Measurements from ENCODE around the gene BRD4. TPM values are rescaled to one million over a fixed set of nuclear protein-coding genes. Genes with fewer than 3 reads are reported as not detected.
"Not testable (repeated sequence)": the region's sequence is repeated elsewhere in the genome, so short reads cannot be mapped to it uniquely, and the experiment has no call there.

BRD4 gene
- total RNA-seq, 2 experiments from 2014 or later = 110 to 113 TPM

GRCh38 chr19:15335992-15336391 lies 3.7 kb upstream of the BRD4 start:
- H3K27ac Mint-ChIP-seq, H3K4me3 Mint-ChIP-seq, H3K4me1 Mint-ChIP-seq, H3K27me3 Mint-ChIP-seq, DNase-seq, H3K9me3 Mint-ChIP-seq: not testable (repeated sequence)
- peaks cover 11% of the 10 kb centered on the region for H3K36me3 Mint-ChIP-seq

- Mint-ChIP-seq H3K27me3 (no peaks in the 10 kb centered on the region), H3K9me3 (no peaks in the 10 kb centered on the region), H3K36me3 (peaks cover 31% of the 10 kb centered on the region), H3K4me3 (peak overlapping the region; percentile 95), H3K27ac (peak overlapping the region; percentile 89), H3K4me1 (peaks cover 47% of the 10 kb centered on the region)
- peak; percentile 79 for DNase-seq
These were observed 674 bp downstream of the BRD4 start for GRCh38 chr19:15331419-15332310.

- no peaks in the 10 kb centered on the region for H3K9me3 Mint-ChIP-seq
- H3K4me3 Mint-ChIP-seq = peak overlapping the region; percentile 95
- no peaks in the 10 kb centered on the region for H3K27me3 Mint-ChIP-seq
- peaks cover 30% of the 10 kb centered on the region for H3K36me3 Mint-ChIP-seq
- H3K27ac Mint-ChIP-seq = peak overlapping the region; percentile 89
- no peak for DNase-seq
- H3K4me1 Mint-ChIP-seq = peaks cover 50% of the 10 kb centered on the region
These were observed 1.4 kb downstream of the BRD4 start for GRCh38 chr19:15330801-15331418.

GRCh38 chr19:15328312-15328711 lies 4.0 kb downstream of the BRD4 start:
- H3K4me3 Mint-ChIP-seq = no peak overlapping the region
- H3K9me3 Mint-ChIP-seq = peaks cover 1% of the 10 kb centered on the region
- H3K27ac Mint-ChIP-seq = no peak overlapping the region

GRCh38 chr19:15324791-15325519 lies 7.4 kb downstream of the BRD4 start:
- Mint-ChIP-seq H3K27ac (peak overlapping the region; percentile 44), H3K9me3 (peaks cover 1% of the 10 kb centered on the region), H3K36me3 (peaks cover 32% of the 10 kb centered on the region), H3K4me3 (no peak overlapping the region), H3K27me3 (no peaks in the 10 kb centered on the region), H3K4me1 (peaks cover 83% of the 10 kb centered on the region)
- DNase-seq = no peak

More at GRCh38 chr19:15328312-15328711, 4.0 kb downstream of the BRD4 start:
- peaks cover 38% of the 10 kb centered on the region for H3K36me3 Mint-ChIP-seq
- H3K27me3 Mint-ChIP-seq = no peaks in the 10 kb centered on the region
- no peak for DNase-seq
- peaks cover 70% of the 10 kb centered on the region for H3K4me1 Mint-ChIP-seq

- peaks cover 84% of the 10 kb centered on the region for H3K4me1 Mint-ChIP-seq
- H3K4me3 Mint-ChIP-seq = no peak overlapping the region
- DNase-seq = no peak
- no peaks in the 10 kb centered on the region for H3K27me3 Mint-ChIP-seq
- H3K36me3 Mint-ChIP-seq = peaks cover 22% of the 10 kb centered on the region
- H3K27ac Mint-ChIP-seq = peak overlapping the region; percentile 45
- peaks cover 1% of the 10 kb centered on the region for H3K9me3 Mint-ChIP-seq
These were observed 8.7 kb downstream of the BRD4 start for GRCh38 chr19:15323496-15324235.

GRCh38 chr19:15321739-15322138 lies 10.6 kb downstream of the BRD4 start:
- Mint-ChIP-seq H3K4me1 (peaks cover 86% of the 10 kb centered on the region), H3K36me3 (peaks cover 25% of the 10 kb centered on the region), H3K9me3 (peaks cover 1% of the 10 kb centered on the region), H3K27ac (peak overlapping the region; percentile 80), H3K4me3 (no peak overlapping the region), H3K27me3 (no peaks in the 10 kb centered on the region)
- no peak for DNase-seq

- H3K27me3 Mint-ChIP-seq = no peaks in the 10 kb centered on the region
- H3K36me3 Mint-ChIP-seq = peaks cover 24% of the 10 kb centered on the region
- DNase-seq = no peak
- peaks cover 86% of the 10 kb centered on the region for H3K4me1 Mint-ChIP-seq
- no peak overlapping the region for H3K27ac Mint-ChIP-seq
- H3K9me3 Mint-ChIP-seq = peaks cover 1% of the 10 kb centered on the region
- H3K4me3 Mint-ChIP-seq = no peak overlapping the region
These were observed 12.2 kb downstream of the BRD4 start for GRCh38 chr19:15320116-15320515.

- no peak for DNase-seq
- H3K4me1 Mint-ChIP-seq = peaks cover 82% of the 10 kb centered on the region
- H3K27me3 Mint-ChIP-seq = no peaks in the 10 kb centered on the region
- peaks cover 29% of the 10 kb centered on the region for H3K36me3 Mint-ChIP-seq
- H3K9me3 Mint-ChIP-seq = no peaks in the 10 kb centered on the region
- peak overlapping the region; percentile 82 for H3K27ac Mint-ChIP-seq
- H3K4me3 Mint-ChIP-seq = peak overlapping the region; percentile 15
These were observed 14.1 kb downstream of the BRD4 start for GRCh38 chr19:15318241-15318691.

GRCh38 chr19:15317392-15318071 lies 14.8 kb downstream of the BRD4 start:
- Mint-ChIP-seq H3K9me3 (no peaks in the 10 kb centered on the region), H3K4me1 (peaks cover 83% of the 10 kb centered on the region), H3K27ac (peak overlapping the region; percentile 82), H3K4me3 (no peak overlapping the region), H3K36me3 (peaks cover 30% of the 10 kb centered on the region), H3K27me3 (no peaks in the 10 kb centered on the region)
- no peak for DNase-seq

GRCh38 chr19:15316498-15316897 lies 15.8 kb downstream of the BRD4 start:
- DNase-seq = no peak
- no peaks in the 10 kb centered on the region for H3K27me3 Mint-ChIP-seq
- no peaks in the 10 kb centered on the region for H3K9me3 Mint-ChIP-seq
- H3K27ac Mint-ChIP-seq = peak overlapping the region; percentile 82
- peak overlapping the region; percentile 16 for H3K4me3 Mint-ChIP-seq
- H3K36me3 Mint-ChIP-seq = peaks cover 34% of the 10 kb centered on the region
- H3K4me1 Mint-ChIP-seq = peaks cover 82% of the 10 kb centered on the region

- no peak for DNase-seq
- H3K27me3 Mint-ChIP-seq = no peaks in the 10 kb centered on the region
- H3K9me3 Mint-ChIP-seq = no peaks in the 10 kb centered on the region
- H3K27ac Mint-ChIP-seq = peak overlapping the region; percentile 50
- peaks cover 78% of the 10 kb centered on the region for H3K4me1 Mint-ChIP-seq
- peaks cover 34% of the 10 kb centered on the region for H3K36me3 Mint-ChIP-seq
- no peak overlapping the region for H3K4me3 Mint-ChIP-seq
These were observed 17.2 kb downstream of the BRD4 start for GRCh38 chr19:15315101-15315500.

- H3K27ac Mint-ChIP-seq = peak overlapping the region; percentile 67
- H3K4me1 Mint-ChIP-seq = peaks cover 76% of the 10 kb centered on the region
- H3K4me3 Mint-ChIP-seq = no peak overlapping the region
- peaks cover 34% of the 10 kb centered on the region for H3K36me3 Mint-ChIP-seq
- H3K9me3 Mint-ChIP-seq = no peaks in the 10 kb centered on the region
- H3K27me3 Mint-ChIP-seq = no peaks in the 10 kb centered on the region
- DNase-seq = no peak
These were observed 18.6 kb downstream of the BRD4 start for GRCh38 chr19:15313649-15314279.

GRCh38 chr19:15307169-15307568 lies 25.2 kb downstream of the BRD4 start:
- Mint-ChIP-seq H3K27ac (no peak overlapping the region), H3K27me3 (no peaks in the 10 kb centered on the region), H3K36me3 (peaks cover 31% of the 10 kb centered on the region), H3K4me1 (peaks cover 74% of the 10 kb centered on the region), H3K9me3 (no peaks in the 10 kb centered on the region), H3K4me3 (no peak overlapping the region)
- DNase-seq = no peak
